GM12878 (cell line): ENCODE measurements around the gene LIMA1. TPM values are rescaled to one million over a fixed set of nuclear protein-coding genes. Genes with fewer than 3 reads are reported as not detected.

Experiments
- BCL11A ChIP-seq: IDR thresholded peaks from 2 replicates; pipeline ENCODE4 v1.6.1; 2011; ENCODE audit warnings: low read depth, low read length
- BCL3 ChIP-seq: IDR thresholded peaks from 2 replicates; pipeline ENCODE4 v1.6.1; 2011; ENCODE audit warnings: borderline replicate concordance, low read depth, mild to moderate bottlenecking, moderate library complexity, low read length; ENCODE audit not compliant: insufficient read depth, poor library complexity, severe bottlenecking
- BCLAF1 ChIP-seq: fragments of 450-650 bp; IDR thresholded peaks from 2 replicates; pipeline ENCODE4 v1.6.1; 2017; ENCODE audit warnings: antibody characterized with exemption, mild to moderate bottlenecking, moderate library complexity
- GATAD2B ChIP-seq: fragments of 450-650 bp; conservative IDR thresholded peaks from 2 replicates; pipeline ENCODE4 v1.6.1; 2017; ENCODE audit warnings: low read depth, mild to moderate bottlenecking, moderate library complexity
- HSF1 ChIP-seq: fragments of 150-350 bp; IDR thresholded peaks from 2 replicates; pipeline ENCODE4 v1.6.1; 2014; ENCODE audit warnings: mild to moderate bottlenecking, low read depth, low read length
- IKZF1 ChIP-seq: fragments of 450-650 bp; conservative IDR thresholded peaks from 2 replicates; pipeline ENCODE4 v1.6.1; 2017; ENCODE audit warnings: antibody characterized with exemption, mild to moderate bottlenecking
- MYC ChIP-seq: IDR thresholded peaks from 2 replicates; pipeline ENCODE4 v1.6.1; 2011; ENCODE audit warnings: mild to moderate bottlenecking, low read length, moderate library complexity, inconsistent platforms; ENCODE audit not compliant: insufficient read depth, insufficient replicate concordance, insufficient read length, severe bottlenecking
- PRDM15 ChIP-seq: fragments of 450-650 bp; formaldehyde crosslinking; IDR thresholded peaks from 2 replicates; pipeline ENCODE4 v1.4.0; 2020; ENCODE audit warnings: mild to moderate bottlenecking, moderate library complexity
- STAT3 ChIP-seq: IDR thresholded peaks from 2 replicates; pipeline ENCODE4 v1.6.1; 2011; ENCODE audit warnings: low read depth, low read length, improper control_type of control experiment
- SUPT20H ChIP-seq: IDR thresholded peaks from 2 replicates; pipeline ENCODE4 v1.6.1; 2011; ENCODE audit warnings: low read depth, mild to moderate bottlenecking, low read length, moderate library complexity, borderline replicate concordance; ENCODE audit not compliant: control insufficient read depth
- USF2 ChIP-seq: IDR thresholded peaks from 2 replicates; pipeline ENCODE4 v1.6.1; 2011; ENCODE audit warnings: low read depth, low read length, improper control_type of control experiment, borderline replicate concordance
- YY1 ChIP-seq: IDR thresholded peaks from 2 replicates; pipeline ENCODE4 v1.6.1; 2011; ENCODE audit warnings: low read depth, mild to moderate bottlenecking, low read length
- ZBTB4 ChIP-seq: fragments of 450-650 bp; formaldehyde crosslinking; IDR thresholded peaks from 2 replicates; pipeline ENCODE4 v1.4.0; 2022; ENCODE audit warnings: mild to moderate bottlenecking, moderate library complexity
- ZNF274 ChIP-seq: IDR thresholded peaks from one replicate; pipeline ENCODE4 v1.8.0; 2011; ENCODE audit not compliant: insufficient read length, insufficient read depth
- polyA plus RNA-seq, 11 experiments: library from polyadenylated mRNA; depleted of rRNA in 4 of 11; unstranded in 6 of 11; stranded (reverse) in 5 of 11; fragments of >200 nt; fragmentation: Nextera tagmentation in 4 of 11; fragmentation: Illumina TruSeq in 1 of 11; extraction: Ambion mirVana in 4 of 11; extraction: Trizol in 1 of 11; gene quantifications; 1 replicate in 1 of 11; 2 replicates in 10 of 11; pipeline versions ENCODE4 v1.2.1 to v1.2.3, GENCODE V29; 2011 to 2016; ENCODE audit warnings: inconsistent platforms in 2 of 11, missing spikeins in 2 of 11, low read depth in 1 of 11
- total RNA-seq, 4 experiments: library from RNA; depleted of rRNA in 3 of 4; stranded (reverse); fragments of >200 nt in 3 of 4; fragmentation: Illumina TruSeq in 1 of 4; extraction: Trizol in 1 of 4; gene quantifications; 2 replicates each; pipeline versions ENCODE4 v1.2.1 to v1.2.3, GENCODE V29; 2013 to 2021

The LIMA1 gene
- total and polyA plus RNA-seq, 10 of the 15 experiments (the other 5 are each of a cell fraction or from before 2014, with no cell fraction given) = 53.2 to 109 (median 60.8) TPM

- TF ChIP-seq USF2 (no peak; the same call in 1 of the 2 replicates), ZBTB4 (no peak), BCL11A (0 out of 2 replicates have a peak, but pooled peaks have one; percentile 54), YY1 (no peak), BCLAF1 (no peak), BCL3 (peak; percentile 27), GATAD2B (no peak), HSF1 (no peak), ZNF274 (no peak), PRDM15 (CRISPR knock-in tag) (no peak), MYC (no peak), IKZF1 (no peak), SUPT20H (no peak), STAT3 (no peak)
Observed at GRCh38 chr12:50224026-50224692, 59.2 kb downstream of the LIMA1 start (continued).
